ENCODE data around the gene SLC26A11. TPM values are rescaled to one million over a fixed set of nuclear protein-coding genes. Genes with fewer than 3 reads are reported as not detected.

SLC26A11 gene
- polyA plus RNA-seq, 2 of the 4 experiments (the other 2 are of a cell fraction): 8.3 to 13.7 TPM

DNA sequence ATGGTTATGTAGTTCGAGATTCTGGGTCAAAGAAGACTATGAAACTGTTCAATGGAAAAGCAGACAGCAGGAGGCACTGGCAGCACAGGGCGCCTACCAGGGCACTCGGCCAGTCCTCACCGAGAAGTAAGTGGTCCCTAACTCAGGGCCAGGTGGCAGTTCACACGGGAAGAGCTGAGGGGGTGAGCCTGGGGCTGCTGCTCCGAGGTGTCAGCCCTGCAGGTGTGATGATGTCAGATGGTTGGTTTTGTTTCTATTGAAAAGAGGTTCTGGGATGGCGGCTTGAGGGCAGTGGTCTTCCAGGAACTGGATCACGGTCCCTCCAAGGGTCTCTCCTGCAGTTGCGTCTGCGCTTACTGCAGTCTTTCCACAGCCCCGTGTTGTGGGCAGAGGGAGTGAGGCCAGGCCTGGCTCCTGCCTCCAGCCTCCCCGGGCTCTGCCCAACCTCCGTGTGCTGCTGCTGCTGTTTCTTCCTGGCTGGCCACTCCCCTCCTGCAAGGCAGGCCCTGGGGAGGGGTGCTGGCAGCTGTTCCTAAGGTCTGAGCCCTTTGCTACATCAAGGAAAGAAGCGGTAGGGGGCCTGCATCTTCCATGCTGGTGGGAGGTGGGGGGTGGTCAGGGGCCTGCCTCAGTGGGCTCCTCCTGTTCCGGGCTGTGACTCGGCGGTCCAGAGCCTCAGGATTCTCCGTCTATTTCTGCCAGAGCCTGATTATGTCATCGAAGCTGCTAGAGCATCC lies 63.1 kb downstream of the SLC26A11 start (continued):
- TF ChIP-seq FOSL2 (IDR thresholded peaks at IDR 0.05): no peak
- TF ChIP-seq FOSL2 (CRISPR knock-in tag; IDR thresholded peaks at IDR 0.05): no peak

GRCh38 chr17:80284631-80285030 lies 64.4 kb downstream of the SLC26A11 start:
- H3K9me3 ChIP-seq: no peaks in the 10 kb centered on the region
- 97% methylated on average over 11 of the region's 11 CpGs for WGBS (ENCODE audit: missing lambda C conversion rate)
- no peak overlapping the region for H3K27ac ChIP-seq
- ATAC-seq (peak; percentile 25 to 49; a peak in 4 of 6 replicates), DNase-seq (ENCODE audit: low read depth in 1 of 2, low spot score in 1 of 2) (peak in 1 of 2 experiments; percentile 46), FAIRE-seq (no peak)
- TF ChIP-seq PHF8 (IDR thresholded peaks at IDR 0.05; ENCODE audit: borderline replicate concordance, low read depth) (no peak), HOXB13 (CRISPR knock-in tag; IDR thresholded peaks at IDR 0.05; ENCODE audit: low read depth) (no peak), CBX2 (IDR thresholded peaks at IDR 0.05; ENCODE audit: borderline replicate concordance, low read depth) (no peak), HMGXB4 (CRISPR knock-in tag; IDR thresholded peaks at IDR 0.05; ENCODE audit: borderline replicate concordance) (no peak), FOSL2 (IDR thresholded peaks at IDR 0.05) (no peak), FOSL2 (CRISPR knock-in tag; IDR thresholded peaks at IDR 0.05) (no peak), ELK1 (IDR thresholded peaks at IDR 0.05; ENCODE audit: low read depth, low read length) (no peak)
- ChIA-PET POLR2A (interaction anchor here (1.2 to 2.3 kb wide), 2 partner anchors 10 to 23 kb away, joined by 3 to 6 read pairs; partner anchors contain the start of gene RNF213), CTCF (interaction anchor here (0.7 to 2.4 kb wide), 7 partner anchors 9 to 276 kb away, joined by 3 to 8 read pairs (median 5); no protein-coding TSS in a partner anchor)
- H3K4me2 ChIP-seq: no peak overlapping the region
- H3K4me3 ChIP-seq: no peak overlapping the region
- H3K4me1 ChIP-seq: no peaks in the 10 kb centered on the region

- ChIA-PET POLR2A (interaction anchor here (2.3 kb wide), 1 partner anchor 24 kb away, joined by 6 read pairs; the partner anchor contains the start of gene RNF213), CTCF (interaction anchor here (1.2 to 2.4 kb wide), 4 partner anchors 8 to 277 kb away, joined by 4 to 8 read pairs (median 7); no protein-coding TSS in a partner anchor)
- TF ChIP-seq HEYL (CRISPR knock-in tag; IDR thresholded peaks at IDR 0.05) (no peak), CEBPB (IDR thresholded peaks at IDR 0.05) (peak; percentile 60 to 82; a peak in 3 of 4 replicates), POLR2A (IDR thresholded peaks at IDR 0.05; ENCODE audit: low read length) (no peak), EHMT2 (IDR thresholded peaks at IDR 0.05; ENCODE audit: low read depth) (no peak), RAD21 (conservative IDR thresholded peaks at IDR 0.05 in 1 of 2, IDR thresholded peaks at IDR 0.05 in 1 of 2) (no peak)
- no peaks in the 10 kb centered on the region for H3K4me1 ChIP-seq
- no peak overlapping the region for H3K4me3 ChIP-seq
- no peak overlapping the region for H3K4me2 ChIP-seq
- ATAC-seq (peak; percentile 10 to 16; a peak in 2 of 6 replicates), FAIRE-seq (no peak), DNase-seq (ENCODE audit: low read depth in 1 of 2, low spot score in 1 of 2) (no peak)
- no peak overlapping the region for H3K27ac ChIP-seq
- H3K9me3 ChIP-seq: no peaks in the 10 kb centered on the region
- 91% methylated on average over 19 of the region's 19 CpGs for WGBS (ENCODE audit: missing lambda C conversion rate)
Measured at GRCh38 chr17:80285237-80285920, 65.2 kb downstream of the SLC26A11 start.

DNA sequence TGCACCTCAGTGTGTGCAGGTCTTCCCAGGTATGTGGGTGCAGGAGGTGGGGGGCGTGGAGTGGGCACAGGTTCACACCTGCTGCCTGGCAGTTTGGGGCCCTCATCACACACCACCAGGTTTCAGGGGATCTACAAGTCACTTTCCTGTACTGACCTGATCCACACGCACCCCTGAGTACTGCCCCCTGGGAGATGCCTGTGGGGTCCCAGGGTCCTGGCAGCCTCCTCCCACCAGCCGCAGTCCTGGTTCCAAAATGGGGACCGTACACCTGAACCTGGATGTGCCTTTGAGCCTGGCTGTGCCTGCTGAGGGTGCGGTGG lies 66.4 kb downstream of the SLC26A11 start:
- 95% methylated on average over 5 of the region's 5 CpGs for WGBS (ENCODE audit: missing lambda C conversion rate)
- FAIRE-seq (no peak), DNase-seq (ENCODE audit: low read depth in 1 of 2, low spot score in 1 of 2) (no peak), ATAC-seq (no peak)
- POLR2A ChIA-PET: interaction anchor here (0.5 kb wide), 1 partner anchor 447 kb away, joined by 4 read pairs; the partner anchor contains the start of gene CBX4
- H3K4me2 ChIP-seq: no peak overlapping the region
- H3K9me3 ChIP-seq: no peaks in the 10 kb centered on the region
- H3K27ac ChIP-seq: no peak overlapping the region
- H3K4me1 ChIP-seq: no peaks in the 10 kb centered on the region
- CTCF ChIA-PET: interaction anchor here (1.4 to 2.4 kb wide), 4 partner anchors 8 to 91 kb away, joined by 3 to 8 read pairs (median 6); no protein-coding TSS in a partner anchor
- H3K4me3 ChIP-seq: no peak overlapping the region
- no peak for TF ChIP-seq SMC3 (IDR thresholded peaks at IDR 0.05)
- no peak for TF ChIP-seq ZNF302 (CRISPR knock-in tag; IDR thresholded peaks at IDR 0.05)
- no peak for TF ChIP-seq CTCF (IDR thresholded peaks at IDR 0.05)
- no peak for TF ChIP-seq ESRRA (IDR thresholded peaks at IDR 0.05; ENCODE audit: borderline replicate concordance, low read length)
- TF ChIP-seq HMGXB4 (CRISPR knock-in tag; IDR thresholded peaks at IDR 0.05; ENCODE audit: borderline replicate concordance): no peak
- TF ChIP-seq BHLHE40 (IDR thresholded peaks at IDR 0.05; ENCODE audit: low read depth, low read length): no peak
- no peak for TF ChIP-seq ELK1 (IDR thresholded peaks at IDR 0.05; ENCODE audit: low read depth, low read length)
- no peak for TF ChIP-seq NPAS2 (CRISPR knock-in tag; IDR thresholded peaks at IDR 0.05; ENCODE audit: borderline replicate concordance)
- TF ChIP-seq, protein P1, sequence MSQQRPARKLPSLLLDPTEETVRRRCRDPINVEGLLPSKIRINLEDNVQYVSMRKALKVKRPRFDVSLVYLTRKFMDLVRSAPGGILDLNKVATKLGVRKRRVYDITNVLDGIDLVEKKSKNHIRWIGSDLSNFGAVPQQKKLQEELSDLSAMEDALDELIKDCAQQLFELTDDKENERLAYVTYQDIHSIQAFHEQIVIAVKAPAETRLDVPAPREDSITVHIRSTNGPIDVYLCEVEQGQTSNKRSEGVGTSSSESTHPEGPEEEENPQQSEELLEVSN (IDR thresholded peaks at IDR 0.05; ENCODE audit: borderline replicate concordance, low read depth): no peak

Data from A549 (cell line).